Kidney glomerular epithelial cell (primary cell): ENCODE measurements around the gene NCOA3.

ENCODE experiments used
- DNase-seq: peaks from one replicate; lab custom pipeline; 2025; lab: John Stamatoyannopoulos, UW

The NCOA3 gene

DNA sequence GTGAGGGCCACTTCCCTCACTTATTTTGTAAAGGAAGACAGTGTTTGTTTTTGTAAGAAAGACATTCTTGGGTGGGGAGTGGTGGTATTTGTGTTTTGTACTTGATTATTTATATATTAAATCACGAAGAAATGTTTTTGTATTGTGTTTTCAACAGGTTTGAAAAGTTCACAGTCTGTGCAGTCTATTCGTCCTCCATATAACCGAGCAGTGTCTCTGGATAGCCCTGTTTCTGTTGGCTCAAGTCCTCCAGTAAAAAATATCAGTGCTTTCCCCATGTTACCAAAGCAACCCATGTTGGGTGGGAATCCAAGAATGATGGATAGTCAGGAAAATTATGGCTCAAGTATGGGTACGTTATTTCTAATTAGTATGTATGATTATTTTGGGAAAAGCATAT, 137.2 kb downstream of the NCOA3 start:
- DNase-seq, result no peak

- DNase-seq, result no peak
Observed at GRCh38 chr20:47642118-47642517, 140.4 kb downstream of the NCOA3 start.

GRCh38 chr20:47642624-47643023, 140.9 kb downstream of the NCOA3 start:
- no peak for DNase-seq

- no peak for DNase-seq
Observed at GRCh38 chr20:47645632-47646031, 143.9 kb downstream of the NCOA3 start.

DNA sequence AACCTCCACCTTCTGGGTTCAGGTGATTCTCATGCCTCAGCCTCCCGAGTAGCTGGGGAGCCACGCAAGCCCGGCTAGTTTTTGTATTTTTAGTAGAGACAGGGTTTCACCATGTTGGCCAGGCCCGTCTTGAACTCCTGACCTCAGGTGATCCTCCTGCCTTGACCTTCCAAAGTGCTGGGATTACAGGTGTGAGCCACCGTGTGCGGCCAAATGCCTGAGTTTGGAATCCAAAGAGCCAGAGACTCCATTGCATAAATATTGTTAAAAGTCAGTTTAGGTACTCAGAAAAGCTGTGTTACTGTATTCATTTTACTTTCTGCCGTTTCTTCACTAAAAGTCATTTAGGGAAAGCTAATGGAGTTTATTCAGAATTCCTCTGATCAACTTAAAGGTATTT, 146.3 kb downstream of the NCOA3 start:
- DNase-seq, result no peak

DNA sequence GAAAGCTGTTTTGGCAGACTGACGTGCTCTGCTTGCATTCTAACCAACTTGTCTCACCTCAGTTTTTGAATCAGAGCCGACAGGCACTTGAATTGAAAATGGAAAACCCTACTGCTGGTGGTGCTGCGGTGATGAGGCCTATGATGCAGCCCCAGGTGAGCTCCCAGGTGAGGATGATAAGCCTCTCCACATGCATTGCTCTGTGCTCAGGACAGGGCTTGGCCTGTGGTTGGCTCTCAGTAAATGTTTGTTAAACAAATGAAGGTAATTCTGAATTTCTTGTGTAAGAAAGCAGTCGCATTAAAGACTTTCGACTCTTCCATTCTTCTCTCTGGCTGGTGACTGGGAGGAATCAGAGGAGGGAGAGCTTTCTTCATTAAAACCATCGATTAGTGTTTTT, 147.3 kb downstream of the NCOA3 start:
- no peak for DNase-seq

GRCh38 chr20:47652301-47652700, 150.6 kb downstream of the NCOA3 start:
- DNase-seq, result no peak

GRCh38 chr20:47652794-47653193, 151.1 kb downstream of the NCOA3 start:
- DNase-seq, result no peak

DNA sequence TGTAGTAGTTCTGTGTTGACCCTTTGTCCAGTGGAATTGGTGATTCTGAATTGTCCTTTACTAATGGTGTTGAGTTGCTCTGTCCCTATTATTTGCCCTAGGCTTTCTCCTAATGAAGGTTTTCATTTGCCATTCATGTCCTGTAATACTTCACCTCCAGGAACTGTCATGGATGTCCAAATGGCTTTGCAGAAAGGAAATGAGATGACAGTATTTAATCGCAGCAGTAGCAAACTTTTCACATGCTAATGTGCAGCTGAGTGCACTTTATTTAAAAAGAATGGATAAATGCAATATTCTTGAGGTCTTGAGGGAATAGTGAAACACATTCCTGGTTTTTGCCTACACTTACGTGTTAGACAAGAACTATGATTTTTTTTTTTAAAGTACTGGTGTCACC, 152.2 kb downstream of the NCOA3 start:
- DNase-seq, result no peak

- no peak for DNase-seq
Observed at GRCh38 chr20:47654370-47654769, 152.7 kb downstream of the NCOA3 start.

GRCh38 chr20:47655635-47656034, 153.9 kb downstream of the NCOA3 start:
- DNase-seq, result no peak

- DNase-seq, result no peak
Observed at GRCh38 chr20:47656318-47656717, 154.6 kb downstream of the NCOA3 start.

DNA sequence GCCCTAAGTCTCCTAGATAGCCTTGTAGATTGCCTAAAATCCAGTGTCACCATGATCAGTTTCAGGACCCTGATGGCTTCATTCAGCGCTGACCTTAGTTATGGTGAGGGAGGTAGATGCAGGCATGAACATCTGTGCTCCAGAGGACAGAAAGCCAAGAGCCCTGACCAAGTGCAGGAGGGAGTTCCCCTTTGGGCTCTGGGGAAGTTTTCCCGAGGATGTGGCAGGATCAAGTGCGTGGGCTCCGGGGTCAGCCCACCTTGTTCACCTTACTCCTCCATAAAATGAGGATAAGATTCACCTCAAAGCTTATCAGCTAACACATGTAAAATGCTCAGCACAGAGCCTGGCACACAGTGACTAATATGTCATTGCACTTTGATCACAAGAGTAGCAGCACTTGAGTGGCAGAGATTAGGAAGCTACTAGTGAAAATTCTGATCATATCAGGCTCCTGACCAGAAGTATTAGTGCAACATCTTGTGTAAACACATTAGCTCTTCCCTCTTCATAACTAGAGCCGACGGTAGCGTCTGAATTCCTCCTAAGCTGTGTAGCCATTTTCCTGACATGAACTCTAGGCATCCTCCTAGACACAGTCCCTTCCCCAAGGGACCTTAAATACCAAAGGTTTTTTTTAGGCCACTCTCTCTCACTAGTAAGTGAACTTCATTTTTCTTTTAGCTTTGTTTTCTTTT, 158.4 kb downstream of the NCOA3 start:
- DNase-seq, result no peak

GRCh38 chr20:47660602-47660905, 158.9 kb downstream of the NCOA3 start:
- no peak for DNase-seq

DNA sequence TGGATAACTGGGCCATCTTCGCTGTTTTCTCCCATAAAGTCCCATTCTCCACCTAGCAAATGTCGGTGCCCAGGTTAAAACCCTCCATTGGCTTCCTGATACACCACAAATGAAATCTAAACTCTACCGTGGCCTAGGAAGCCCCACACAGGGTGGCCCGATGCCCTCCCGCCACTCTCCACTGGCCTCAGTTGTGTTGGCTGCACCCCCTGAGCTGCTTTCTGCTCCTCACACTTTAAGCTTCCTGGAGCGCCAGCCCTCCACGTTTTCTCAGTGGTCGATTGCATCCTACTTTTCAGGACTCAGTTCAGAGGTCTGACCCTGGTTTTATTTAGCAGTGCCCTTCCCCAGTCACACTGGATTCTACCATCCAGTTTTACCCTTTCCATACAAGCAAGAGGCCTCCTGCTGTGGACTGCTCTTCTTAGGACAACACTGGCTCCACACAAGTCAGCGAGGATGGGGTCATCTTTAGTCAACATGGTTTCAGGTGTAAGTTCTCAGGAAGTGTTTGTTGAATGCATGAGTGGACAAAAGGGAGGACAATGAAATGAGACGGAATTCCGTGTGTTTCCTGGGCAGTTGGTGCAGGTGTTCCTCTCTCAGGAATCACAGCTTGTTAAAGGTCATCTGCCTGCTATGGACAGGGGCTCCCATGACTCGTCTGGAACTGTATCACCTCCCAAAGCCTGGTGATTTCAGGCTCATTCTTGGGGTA, 159.5 kb downstream of the NCOA3 start:
- no peak for DNase-seq

GRCh38 chr20:47661714-47662113, 160.0 kb downstream of the NCOA3 start:
- no peak for DNase-seq

DNA sequence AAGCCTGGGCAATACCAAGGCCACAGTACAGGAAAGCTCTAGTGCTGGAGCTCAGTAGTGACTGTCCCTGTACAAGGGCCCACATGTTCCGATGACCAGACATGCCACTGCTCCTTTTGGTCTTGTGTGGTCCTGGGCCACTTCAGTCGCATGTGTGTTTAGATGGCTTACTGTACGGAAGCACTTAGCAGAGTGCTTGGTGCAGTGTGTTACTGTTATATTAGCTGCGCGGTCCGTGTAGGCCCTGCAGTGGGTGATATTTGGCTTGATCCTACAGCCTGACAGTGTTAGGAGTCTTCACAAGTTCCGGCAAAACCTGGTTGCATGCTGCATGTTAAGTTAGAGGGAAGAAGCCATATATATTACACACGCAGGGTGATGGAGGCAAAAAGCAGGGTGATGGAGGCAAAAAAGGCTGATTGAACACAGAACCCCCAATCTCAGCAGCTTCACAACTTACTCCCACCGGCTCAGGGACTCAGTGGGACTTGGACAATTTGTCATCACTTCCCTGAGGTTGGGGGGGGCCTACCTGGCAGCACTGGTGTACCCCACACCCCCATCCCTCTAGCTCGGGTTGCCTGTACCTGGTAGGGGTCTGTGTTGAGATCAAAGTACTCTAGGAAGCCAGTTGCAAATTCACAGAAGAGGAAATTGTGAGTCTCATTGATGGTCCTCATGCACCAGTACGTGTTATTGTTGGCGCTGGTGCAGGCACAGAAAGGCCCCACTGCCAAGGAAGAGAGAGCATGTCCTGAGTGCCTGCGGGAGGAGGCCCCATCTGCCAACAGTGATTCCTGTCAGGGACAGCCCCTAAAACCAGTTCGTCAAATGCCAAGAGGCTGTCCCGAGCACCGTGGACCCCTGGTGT, 161.0 kb downstream of the NCOA3 start:
- DNase-seq, result no peak

- DNase-seq, result peak; percentile 53
Observed at GRCh38 chr20:47663354-47664067, 161.8 kb downstream of the NCOA3 start.

GRCh38 chr20:47664068-47664437, 162.4 kb downstream of the NCOA3 start:
- no peak for DNase-seq

DNA sequence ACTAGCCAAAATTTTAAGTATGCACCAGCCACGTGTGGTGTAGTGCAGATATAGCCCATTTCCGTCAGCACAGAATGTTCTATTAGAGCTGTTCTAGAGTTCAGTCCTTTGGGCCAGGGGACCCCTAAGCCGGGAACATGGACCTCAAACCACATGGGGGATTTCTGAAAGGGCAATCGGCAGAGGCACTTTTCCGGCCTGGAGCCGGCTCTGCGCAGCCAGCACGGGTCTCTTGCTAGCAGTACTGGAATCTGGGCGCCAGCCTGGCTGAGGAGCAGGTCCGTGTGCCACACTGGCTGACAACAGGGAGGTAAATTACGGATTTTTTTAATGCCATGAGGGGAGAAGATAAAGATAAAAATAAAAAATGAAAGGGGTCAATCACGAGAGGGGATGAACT, 163.1 kb downstream of the NCOA3 start:
- DNase-seq, result no peak

DNA sequence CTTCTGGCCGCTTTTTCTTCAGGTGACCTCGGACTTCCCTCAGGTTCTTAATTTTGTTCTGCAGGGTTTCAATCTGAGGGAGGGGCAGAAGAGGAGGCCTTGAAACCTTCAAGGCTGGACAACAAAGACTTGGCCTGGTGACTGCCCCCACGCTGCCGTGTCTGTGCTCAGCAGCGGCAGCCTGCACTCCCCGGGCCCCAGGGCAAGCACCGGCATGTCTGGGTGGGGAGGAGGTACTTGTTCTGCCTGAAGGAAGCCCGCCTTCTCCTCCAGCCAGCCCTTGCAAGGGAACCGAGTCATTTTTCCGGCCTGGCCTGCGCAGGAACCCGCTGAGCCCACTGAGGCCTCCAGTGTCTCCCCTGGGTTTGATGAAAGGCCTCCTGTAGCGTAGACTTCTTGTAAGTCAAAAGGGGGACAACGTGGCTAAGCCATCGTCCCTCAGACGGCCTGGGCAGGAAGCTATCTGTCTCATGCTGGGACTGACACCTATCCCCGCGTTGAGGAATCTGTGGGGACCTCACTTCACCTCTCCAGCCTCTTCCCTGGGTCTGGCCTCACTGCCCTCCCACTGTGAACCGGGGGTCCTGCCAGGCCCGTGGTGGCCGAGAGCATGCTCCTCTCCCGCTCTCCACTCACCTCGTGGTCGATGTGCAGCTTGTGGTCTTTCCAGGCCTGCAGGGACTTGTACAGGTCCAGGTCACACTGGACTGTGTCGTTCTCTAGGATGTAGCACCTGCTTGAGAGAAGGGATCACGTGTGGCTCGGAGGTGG, 163.7 kb downstream of the NCOA3 start:
- no peak for DNase-seq

DNA sequence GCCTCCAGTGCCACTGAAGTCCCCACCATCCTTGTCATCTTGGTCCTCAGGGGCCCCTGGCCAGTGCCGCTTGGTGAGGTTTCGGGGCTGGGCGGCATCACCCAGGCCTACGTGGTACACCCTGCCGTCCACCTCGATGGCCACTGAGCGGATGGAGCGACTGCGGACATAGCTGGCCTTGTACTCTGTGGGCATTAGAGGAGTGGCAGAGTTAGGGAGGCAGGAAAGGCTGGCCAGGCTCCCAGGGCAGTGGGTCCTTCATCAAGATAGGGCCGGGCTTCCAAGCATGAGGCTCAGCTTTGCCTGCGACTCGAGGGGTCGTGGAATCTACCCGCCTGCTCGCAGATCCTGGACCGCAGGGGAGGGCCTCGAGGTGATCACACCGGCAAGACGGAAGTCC, 164.6 kb downstream of the NCOA3 start:
- no peak for DNase-seq
